Astrocyte of the cerebellum (primary cell): ENCODE results near the gene INIP.
"Not testable (repeated sequence)": the region's sequence is repeated elsewhere in the genome, so short reads cannot be mapped to it uniquely, and the experiment has no call there.

Experiments used
- DNase-seq: peaks from one replicate; pipeline ENCODE4 v3.0.0-alpha.2; 2011; ENCODE audit warnings: low read depth
- H3K4me3 ChIP-seq: 2 replicates; pipeline ENCODE4 v1.5.1; 2011; ENCODE audit warnings: mild to moderate bottlenecking, low read depth, low read length, moderate library complexity
- CTCF ChIP-seq: IDR thresholded peaks from 2 replicates; pipeline ENCODE4 v1.5.1; 2012; ENCODE audit warnings: low read length, low read depth, moderate library complexity, mild to moderate bottlenecking; ENCODE audit errors: missing control alignments
- in situ Hi-C: cut with HindIII; loops from 2 replicates; pipeline ENCODE4 v1.10.0; 2017; ENCODE audit warnings: low sequenced_read_pairs

Gene INIP

DNA sequence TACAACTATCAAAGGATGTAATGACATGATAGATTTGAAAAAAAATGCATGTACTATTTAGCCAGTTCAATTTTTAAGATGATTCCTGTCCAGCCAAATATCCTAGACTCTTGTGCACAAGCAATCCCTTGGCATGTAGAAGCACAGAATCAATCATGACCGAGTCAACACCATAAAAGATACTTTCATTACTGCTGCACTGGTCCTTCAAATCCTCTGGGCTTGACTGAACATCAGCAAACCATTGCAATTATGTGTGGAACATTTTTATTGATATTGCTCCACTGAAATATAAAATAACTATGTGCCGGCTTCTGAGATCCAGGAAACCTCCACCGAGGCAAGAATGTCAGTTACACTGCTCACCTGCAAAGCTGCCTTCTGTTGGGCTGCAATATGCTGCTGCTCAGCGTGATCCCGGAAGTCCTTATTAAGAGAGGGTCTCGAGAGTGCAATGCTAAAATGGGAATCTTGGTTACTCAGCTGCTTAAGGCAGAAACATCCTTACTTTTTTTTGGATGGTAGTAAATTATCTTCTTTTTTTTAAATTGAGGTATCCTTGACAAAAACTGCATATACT is 28.7 kb downstream of the INIP start:
- DNase-seq, result no peak
- in situ Hi-C loops, result no loop called here
- TF ChIP-seq CTCF, result no peak
- no peak overlapping the region for H3K4me3 ChIP-seq

DNA sequence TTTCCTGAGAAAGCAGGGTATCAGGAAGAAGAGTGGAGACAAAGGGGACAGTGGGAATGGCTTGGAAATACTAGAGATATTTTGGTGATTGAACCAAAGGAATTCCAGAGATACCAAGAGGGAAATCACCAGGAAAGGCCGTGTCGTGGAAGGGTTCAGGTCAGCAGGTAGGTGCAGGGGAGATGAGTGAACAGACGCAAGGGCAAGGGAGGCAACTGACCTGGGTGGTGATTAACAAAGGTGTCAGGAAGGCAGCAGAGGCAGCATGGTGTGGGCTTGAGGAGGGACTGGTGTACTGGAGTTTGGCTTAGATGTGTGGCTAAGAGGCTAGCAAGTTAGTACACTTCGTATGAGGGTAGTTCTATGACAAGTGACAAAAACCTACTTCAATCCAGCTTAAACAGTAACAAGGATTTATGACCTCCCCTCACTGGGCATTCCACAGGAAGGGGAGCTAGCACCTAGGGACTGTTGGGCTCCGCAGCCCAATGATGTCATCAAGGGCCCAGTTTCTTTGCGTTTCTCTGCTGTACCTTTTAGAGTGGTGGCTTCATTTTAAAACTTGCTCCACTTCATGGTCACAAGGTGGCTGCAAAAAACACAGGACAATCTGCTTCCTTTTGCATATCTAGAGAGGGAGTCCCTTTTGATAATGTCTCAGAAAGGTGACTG is 37.0 kb downstream of the INIP start:
- in situ Hi-C loops, result no loop called here
- TF ChIP-seq CTCF, result no peak
- no peak overlapping the region for H3K4me3 ChIP-seq
- no peak for DNase-seq

DNA sequence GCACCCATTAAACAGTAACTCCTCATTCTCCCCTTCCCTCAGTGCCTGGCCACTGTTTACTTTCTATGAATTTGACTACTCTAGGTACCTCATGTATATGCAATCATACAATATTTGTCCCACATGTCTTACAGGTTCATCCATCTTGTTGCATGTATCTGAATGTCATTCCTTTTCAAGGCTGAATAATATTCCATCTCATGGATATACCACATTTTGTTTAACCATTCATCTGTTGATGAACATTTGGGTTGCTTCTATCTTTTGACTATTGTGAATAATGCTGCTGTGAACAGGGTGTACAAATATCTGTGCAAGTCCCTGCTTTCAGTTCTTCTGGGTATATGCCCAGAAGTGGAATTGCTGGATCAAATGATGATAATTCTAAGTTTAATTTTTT is 40.9 kb downstream of the INIP start:
- DNase-seq, result no peak
- in situ Hi-C loops, result no loop called here
- no peak for TF ChIP-seq CTCF
- no peak overlapping the region for H3K4me3 ChIP-seq

GRCh38 chr9:112673221-112673620 is 44.7 kb downstream of the INIP start:
- H3K4me3 ChIP-seq, in situ Hi-C loops, DNase-seq: not testable (repeated sequence)

GRCh38 chr9:112670991-112671625 is 46.8 kb downstream of the INIP start:
- TF ChIP-seq CTCF, result no peak
- no peak for DNase-seq
- in situ Hi-C loops, result no loop called here
- no peak overlapping the region for H3K4me3 ChIP-seq

DNA sequence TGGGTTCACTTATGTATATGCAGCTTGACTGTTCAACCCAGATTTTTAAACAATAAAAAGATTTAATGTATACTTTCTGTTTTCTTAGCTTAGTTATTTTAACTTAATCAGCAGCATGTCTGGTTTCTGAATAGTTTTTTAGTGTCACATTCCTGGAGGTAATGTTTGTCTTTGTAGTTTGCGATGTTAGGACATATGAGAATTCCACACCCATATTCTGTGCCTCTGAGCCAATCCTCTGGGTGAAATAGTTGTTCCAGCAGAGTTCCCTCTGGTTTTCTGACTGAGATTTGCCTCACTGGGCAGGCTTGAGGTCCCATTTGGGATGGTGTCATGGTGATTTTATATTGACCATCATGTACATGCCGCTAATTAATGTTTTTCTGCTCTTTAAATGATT is 48.6 kb downstream of the INIP start:
- no peak for DNase-seq
- no peak for TF ChIP-seq CTCF
- in situ Hi-C loops, result no loop called here
- no peak overlapping the region for H3K4me3 ChIP-seq

GRCh38 chr9:112665347-112665746 is 52.6 kb downstream of the INIP start:
- in situ Hi-C loops, result no loop called here
- no peak for DNase-seq
- no peak overlapping the region for H3K4me3 ChIP-seq
- no peak for TF ChIP-seq CTCF
